B cell (primary cell): ENCODE measurements around the gene IPCEF1.

Source experiments
- CTCF ChIP-seq: fragments of 200-600 bp; IDR thresholded peaks from one replicate; pipeline ENCODE4 v1.8.0; 2022; ENCODE audit warnings: antibody characterized with exemption, mild to moderate bottlenecking
- EZH2 ChIP-seq: IDR thresholded peaks from 2 replicates; pipeline ENCODE4 v1.6.1; 2012; ENCODE audit warnings: borderline replicate concordance, low read depth, mild to moderate bottlenecking, moderate library complexity, low read length; ENCODE audit not compliant: insufficient read depth, poor library complexity, severe bottlenecking

GRCh38 chr6:154233383-154233782 lies 123.2 kb downstream of the IPCEF1 start:
- TF ChIP-seq CTCF (no peak), EZH2 (no peak)
